Measurements from ENCODE around the gene HTT-AS. TPM values are rescaled to one million over a fixed set of nuclear protein-coding genes. Genes with fewer than 3 reads are reported as not detected.
"Not testable (repeated sequence)": the region's sequence is repeated elsewhere in the genome, so short reads cannot be mapped to it uniquely, and the experiment has no call there.

The HTT-AS gene
- total and polyA plus RNA-seq, 3 experiments from 2014 or later = not detected

GRCh38 chr4:3062471-3062870 is 11.9 kb downstream of the HTT-AS start:
- H3K27me3 Mint-ChIP-seq = peaks cover 0 to 9% of the 10 kb centered on the region in 2 donors
- H3K9me3 Mint-ChIP-seq = peaks cover 0 to 2% (median 0%) of the 10 kb centered on the region in 5 donors
- ChIA-PET POLR2A (no interaction called here), CTCF (no interaction called here)
- no peak for DNase-seq
- no peaks in the 10 kb centered on the region for H3K4me1 ChIP-seq (ENCODE audit: insufficient read depth, low read length)
- H3K4me3 ChIP-seq (ENCODE audit: low read length) = no peak overlapping the region
- H3K27ac ChIP-seq (ENCODE audit: low read depth, low read length) = no peak overlapping the region
- no peaks in the 10 kb centered on the region for H3K9me3 ChIP-seq (ENCODE audit: low read length)
- H3K4me3 Mint-ChIP-seq = no peak overlapping the region
- no peaks in the 10 kb centered on the region for H3K36me3 ChIP-seq (ENCODE audit: insufficient read depth, low read length)
- no peak overlapping the region for H3K27ac Mint-ChIP-seq
- H3K27me3 ChIP-seq (ENCODE audit: insufficient read depth, low read length, poor library complexity, severe bottlenecking) = no peaks in the 10 kb centered on the region
- H3K4me1 Mint-ChIP-seq = no peaks in the 10 kb centered on the region
- H3K36me3 Mint-ChIP-seq = peaks cover 0 to 12% (median 6%) of the 10 kb centered on the region in 3 donors

DNA sequence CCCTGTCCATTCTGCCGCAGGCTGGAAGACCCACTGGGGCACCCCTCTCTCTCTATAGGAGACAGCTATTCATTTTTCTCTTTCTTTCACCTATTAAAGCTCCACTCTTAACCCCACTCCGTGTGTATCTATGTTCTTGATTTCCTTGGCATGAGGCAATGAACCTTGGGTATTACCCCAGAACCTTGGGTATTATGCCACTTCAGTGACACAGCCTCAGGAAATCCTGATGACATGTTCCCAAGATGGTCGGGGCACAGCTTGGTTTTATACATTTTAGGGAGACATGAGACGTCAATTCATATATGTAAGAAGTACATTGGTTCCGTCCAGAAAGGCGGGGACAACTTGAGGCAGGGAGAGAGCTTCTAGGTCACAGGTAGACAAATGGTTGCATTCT is 13.4 kb downstream of the HTT-AS start:
- DNase-seq = no peak
- Mint-ChIP-seq H3K27ac (no peak overlapping the region), H3K36me3 (peaks cover 4 to 12% (median 6%) of the 10 kb centered on the region in 3 donors), H3K4me1 (no peaks in the 10 kb centered on the region), H3K9me3 (peaks cover 0 to 5% (median 1%) of the 10 kb centered on the region in 5 donors), H3K27me3 (peaks cover 0 to 9% of the 10 kb centered on the region in 2 donors), H3K4me3 (peak overlapping the region in 1 of 7 donors; percentile 10)
- CTCF ChIA-PET = no interaction called here
- Histone ChIP-seq H3K27ac (ENCODE audit: low read depth, low read length) (no peak overlapping the region), H3K36me3 (ENCODE audit: insufficient read depth, low read length) (no peaks in the 10 kb centered on the region), H3K4me3 (ENCODE audit: low read length) (no peak overlapping the region), H3K9me3 (ENCODE audit: low read length) (no peaks in the 10 kb centered on the region), H3K27me3 (ENCODE audit: insufficient read depth, low read length, poor library complexity, severe bottlenecking) (no peaks in the 10 kb centered on the region), H3K4me1 (ENCODE audit: insufficient read depth, low read length) (no peaks in the 10 kb centered on the region)
- POLR2A ChIA-PET = no interaction called here

GRCh38 chr4:3059943-3060342 is 14.4 kb downstream of the HTT-AS start:
- no peaks in the 10 kb centered on the region for H3K27me3 ChIP-seq (ENCODE audit: insufficient read depth, low read length, poor library complexity, severe bottlenecking)
- no peaks in the 10 kb centered on the region for H3K36me3 ChIP-seq (ENCODE audit: insufficient read depth, low read length)
- POLR2A ChIA-PET = no interaction called here
- H3K27me3 Mint-ChIP-seq = peaks cover 0 to 9% of the 10 kb centered on the region in 2 donors
- peaks cover 4 to 11% (median 7%) of the 10 kb centered on the region in 3 donors for H3K36me3 Mint-ChIP-seq
- H3K27ac ChIP-seq (ENCODE audit: low read depth, low read length) = no peak overlapping the region
- H3K4me1 Mint-ChIP-seq = no peaks in the 10 kb centered on the region
- H3K4me3 ChIP-seq (ENCODE audit: low read length) = no peak overlapping the region
- CTCF ChIA-PET = no interaction called here
- no peak overlapping the region for H3K27ac Mint-ChIP-seq
- H3K4me1 ChIP-seq (ENCODE audit: insufficient read depth, low read length) = no peaks in the 10 kb centered on the region
- H3K4me3 Mint-ChIP-seq = no peak overlapping the region
- no peaks in the 10 kb centered on the region for H3K9me3 ChIP-seq (ENCODE audit: low read length)
- DNase-seq = no peak
- peaks cover 0 to 7% (median 4%) of the 10 kb centered on the region in 5 donors for H3K9me3 Mint-ChIP-seq

GRCh38 chr4:3054169-3054759 is 20.1 kb downstream of the HTT-AS start:
- Histone ChIP-seq H3K4me3 (ENCODE audit: low read length) (no peak overlapping the region), H3K27ac (ENCODE audit: low read depth, low read length) (no peak overlapping the region), H3K36me3 (ENCODE audit: insufficient read depth, low read length) (no peaks in the 10 kb centered on the region), H3K27me3 (ENCODE audit: insufficient read depth, low read length, poor library complexity, severe bottlenecking) (no peaks in the 10 kb centered on the region), H3K4me1 (ENCODE audit: insufficient read depth, low read length) (no peaks in the 10 kb centered on the region), H3K9me3 (ENCODE audit: low read length) (no peaks in the 10 kb centered on the region)
- no peak for DNase-seq
- no peak overlapping the region for H3K27ac Mint-ChIP-seq
- ChIA-PET CTCF (no interaction called here), POLR2A (interaction anchor here (0.7 kb wide), 1 partner anchor 20 kb away, joined by 5 read pairs; no protein-coding TSS in a partner anchor)
- H3K36me3 Mint-ChIP-seq = peaks cover 2 to 14% (median 7%) of the 10 kb centered on the region in 3 donors
- H3K4me1 Mint-ChIP-seq = no peaks in the 10 kb centered on the region
- H3K4me3 Mint-ChIP-seq = no peak overlapping the region
- peaks cover 0 to 7% (median 5%) of the 10 kb centered on the region in 5 donors for H3K9me3 Mint-ChIP-seq
- H3K27me3 Mint-ChIP-seq = no peaks in the 10 kb centered on the region

DNA sequence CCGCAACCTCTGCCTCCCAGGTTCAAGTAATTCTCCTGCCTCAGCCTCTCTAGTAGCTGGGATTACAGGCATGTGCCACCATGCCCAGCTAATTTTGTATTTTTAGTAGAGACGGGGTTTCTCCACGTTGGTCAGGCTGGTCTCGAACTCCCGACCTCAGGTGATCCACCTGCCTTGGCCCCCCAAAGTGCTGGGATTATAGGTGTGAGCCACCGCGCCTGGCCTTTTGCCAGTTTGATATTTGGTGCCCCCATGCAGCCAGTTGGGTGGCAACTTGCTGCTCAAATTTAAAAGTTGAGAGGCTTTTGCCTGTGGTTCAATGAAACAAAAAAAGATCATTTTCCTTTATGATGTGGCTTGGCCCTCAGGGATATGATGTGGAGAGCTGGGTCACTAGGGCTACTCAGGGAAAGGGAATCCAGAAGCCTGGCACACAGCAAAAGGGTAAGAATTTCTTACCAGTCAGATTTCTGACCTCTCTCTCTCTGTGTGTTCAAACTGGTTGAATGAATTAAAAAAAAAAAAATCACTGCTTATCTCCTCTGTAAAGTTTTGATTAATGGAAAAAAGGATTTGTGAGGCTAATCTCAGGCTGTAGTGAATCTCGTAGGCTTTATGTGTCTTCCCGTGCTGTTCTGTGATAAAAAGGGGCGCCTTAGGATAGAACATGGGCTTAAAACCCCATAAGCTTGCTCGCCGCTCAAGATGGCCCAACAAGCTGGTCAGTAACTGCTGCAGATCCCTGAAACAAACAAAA is 23.0 kb downstream of the HTT-AS start:
- H3K27ac ChIP-seq (ENCODE audit: low read depth, low read length); H3K36me3 ChIP-seq (ENCODE audit: insufficient read depth, low read length); H3K9me3 ChIP-seq (ENCODE audit: low read length); H3K4me3 Mint-ChIP-seq; DNase-seq; H3K27me3 ChIP-seq (ENCODE audit: insufficient read depth, low read length, poor library complexity, severe bottlenecking); H3K4me3 ChIP-seq (ENCODE audit: low read length); POLR2A ChIA-PET; H3K36me3 Mint-ChIP-seq; CTCF ChIA-PET; H3K9me3 Mint-ChIP-seq; H3K27me3 Mint-ChIP-seq: not testable (repeated sequence)
- peaks cover 15% of the 10 kb centered on the region for H3K4me1 ChIP-seq (ENCODE audit: insufficient read depth, low read length)
- Mint-ChIP-seq H3K27ac (peak overlapping the region in 1 of 8 donors; percentile 27), H3K4me1 (peaks cover 10 to 17% (median 11%) of the 10 kb centered on the region in 3 donors)

- Mint-ChIP-seq H3K27ac (peak overlapping the region; percentile 73 to 95 (median 92)), H3K4me3 (peak overlapping the region; percentile 33 to 90 (median 84)), H3K9me3 (peaks cover 0 to 7% (median 5%) of the 10 kb centered on the region in 5 donors), H3K27me3 (no peaks in the 10 kb centered on the region), H3K4me1 (peaks cover 28 to 47% (median 28%) of the 10 kb centered on the region in 3 donors), H3K36me3 (peaks cover 0 to 7% (median 0%) of the 10 kb centered on the region in 3 donors)
- CTCF ChIA-PET = interaction anchor here (1.0 to 2.0 kb wide), 3 partner anchors 10 to 395 kb away, joined by 3 to 4 read pairs (median 3); no protein-coding TSS in a partner anchor
- Histone ChIP-seq H3K27ac (ENCODE audit: low read depth, low read length) (peak overlapping the region; percentile 45), H3K36me3 (ENCODE audit: insufficient read depth, low read length) (no peaks in the 10 kb centered on the region), H3K4me3 (ENCODE audit: low read length) (peak overlapping the region; percentile 67), H3K27me3 (ENCODE audit: insufficient read depth, low read length, poor library complexity, severe bottlenecking) (no peaks in the 10 kb centered on the region), H3K9me3 (ENCODE audit: low read length) (no peaks in the 10 kb centered on the region), H3K4me1 (ENCODE audit: insufficient read depth, low read length) (peaks cover 34% of the 10 kb centered on the region)
- peak; percentile 55 to 83 (median 70) for DNase-seq
- POLR2A ChIA-PET = no interaction called here
These were observed 26.7 kb downstream of the HTT-AS start for GRCh38 chr4:3047464-3048286.

DNA sequence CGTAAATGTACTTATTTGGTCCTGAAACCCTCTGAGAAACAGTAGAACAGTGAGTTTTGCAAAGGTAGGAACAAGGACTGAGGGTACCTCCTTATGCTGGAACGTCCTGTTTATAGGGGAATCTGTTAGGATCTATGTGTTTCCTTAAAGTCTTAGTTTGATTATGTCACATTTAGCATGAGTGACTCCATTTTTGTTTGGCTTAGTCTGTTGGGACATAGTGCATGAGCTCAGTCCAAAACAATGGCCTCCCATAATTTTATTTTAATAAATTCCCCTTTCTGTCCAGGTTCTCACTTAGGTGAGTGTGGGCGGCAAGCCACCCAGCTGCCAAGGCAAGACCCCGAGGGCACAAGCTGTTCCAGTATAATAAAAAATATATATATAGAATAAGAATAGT is 27.7 kb downstream of the HTT-AS start:
- Mint-ChIP-seq H3K9me3 (peaks cover 0 to 7% (median 5%) of the 10 kb centered on the region in 5 donors), H3K4me1 (peaks cover 36 to 57% (median 37%) of the 10 kb centered on the region in 3 donors)

More for the DNA sequence above, 27.7 kb downstream of the HTT-AS start:
- Mint-ChIP-seq H3K27ac (peak overlapping the region in 4 of 8 donors; percentile 29 to 96 (median 84)), H3K4me3 (peak overlapping the region in 3 of 7 donors; percentile 49 to 73 (median 72)), H3K36me3 (peaks cover 0 to 7% (median under 1%) of the 10 kb centered on the region in 3 donors), H3K27me3 (no peaks in the 10 kb centered on the region)
- no peak overlapping the region for H3K4me3 ChIP-seq (ENCODE audit: low read length)
- peaks cover 44% of the 10 kb centered on the region for H3K4me1 ChIP-seq (ENCODE audit: insufficient read depth, low read length)
- CTCF ChIA-PET = interaction anchor here (1.3 to 2.0 kb wide), 3 partner anchors 9 to 397 kb away, joined by 3 to 4 read pairs (median 3); no protein-coding TSS in a partner anchor
- H3K36me3 ChIP-seq (ENCODE audit: insufficient read depth, low read length) = no peaks in the 10 kb centered on the region
- H3K27me3 ChIP-seq (ENCODE audit: insufficient read depth, low read length, poor library complexity, severe bottlenecking) = no peaks in the 10 kb centered on the region
- POLR2A ChIA-PET = no interaction called here
- no peaks in the 10 kb centered on the region for H3K9me3 ChIP-seq (ENCODE audit: low read length)
- H3K27ac ChIP-seq (ENCODE audit: low read depth, low read length) = no peak overlapping the region
- no peak for DNase-seq

Data from CD8-positive, alpha-beta memory T cell (primary cell).